Measurements from ENCODE around the gene LRCH1. TPM values are rescaled to one million over a fixed set of nuclear protein-coding genes. Genes with fewer than 3 reads are reported as not detected.

The LRCH1 gene
- total RNA-seq, 1 experiment from 2014 or later = 11.7 TPM

DNA sequence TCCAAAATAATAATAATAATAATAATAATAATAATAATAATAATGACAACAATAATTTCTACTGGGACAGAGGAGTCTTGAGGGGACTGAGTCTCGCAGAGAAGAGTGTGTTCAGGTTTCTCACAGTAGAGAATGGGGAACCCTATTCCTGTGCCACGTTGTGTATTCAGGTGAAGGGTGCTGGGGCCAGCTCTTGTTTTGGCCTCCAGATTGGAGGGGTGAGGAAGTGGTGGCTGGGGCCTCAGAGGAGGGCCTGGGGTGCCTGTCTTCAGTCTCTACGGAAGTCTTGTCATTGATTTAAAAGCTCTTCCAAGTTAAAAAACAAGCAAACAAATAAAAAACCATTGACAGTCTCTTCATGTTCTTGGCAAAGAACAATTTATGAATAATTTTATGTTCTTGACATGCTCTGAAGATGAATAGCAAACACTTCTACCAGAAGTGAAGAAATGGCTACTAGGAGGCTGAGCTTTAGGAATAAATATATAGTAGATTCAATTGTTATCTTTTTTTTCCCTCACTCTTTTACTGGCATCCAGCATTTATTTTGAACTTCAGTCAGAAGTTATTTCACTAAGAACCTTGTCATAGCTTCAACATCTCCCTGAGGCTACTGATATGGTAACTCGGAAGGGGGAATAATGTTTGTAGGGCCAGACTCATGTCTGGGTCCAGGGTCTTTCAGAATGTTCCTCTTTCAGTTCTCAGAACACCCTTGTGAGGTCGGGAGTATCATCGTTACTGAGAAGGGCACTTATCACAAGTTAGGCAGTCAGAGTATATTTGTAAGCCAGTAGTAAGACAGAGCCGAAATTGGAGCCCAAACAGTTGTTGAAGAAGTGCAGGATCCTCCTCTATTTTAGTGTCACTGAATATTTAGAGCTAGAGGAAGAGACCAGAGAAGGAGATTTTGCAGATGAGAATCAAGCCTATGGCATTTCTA lies 13.1 kb downstream of the LRCH1 start:
- H3K4me1 Mint-ChIP-seq (ENCODE audit: low read depth, unreplicated experiment) = no peaks in the 10 kb centered on the region
- no peaks in the 10 kb centered on the region for H3K36me3 Mint-ChIP-seq (ENCODE audit: insufficient read depth, unreplicated experiment)
- no peaks in the 10 kb centered on the region for H3K9me3 Mint-ChIP-seq (ENCODE audit: low read depth, unreplicated experiment)
- no peak for TF ChIP-seq CTCF (IDR thresholded peaks at IDR 0.05; ENCODE audit: unreplicated experiment)
- CTCF ChIA-PET = no interaction called here
- H3K4me3 Mint-ChIP-seq (ENCODE audit: low read depth, unreplicated experiment) = no peak overlapping the region
- H3K27ac Mint-ChIP-seq (ENCODE audit: unreplicated experiment) = no peak overlapping the region
- no peak for DNase-seq
- intact Hi-C loops (cut with micrococcal nuclease; ENCODE audit: unreplicated experiment) = no loop called here
- no peaks in the 10 kb centered on the region for H3K27me3 Mint-ChIP-seq (ENCODE audit: unreplicated experiment)
- BruUV-seq (replicated peaks) = no TSS peak

DNA sequence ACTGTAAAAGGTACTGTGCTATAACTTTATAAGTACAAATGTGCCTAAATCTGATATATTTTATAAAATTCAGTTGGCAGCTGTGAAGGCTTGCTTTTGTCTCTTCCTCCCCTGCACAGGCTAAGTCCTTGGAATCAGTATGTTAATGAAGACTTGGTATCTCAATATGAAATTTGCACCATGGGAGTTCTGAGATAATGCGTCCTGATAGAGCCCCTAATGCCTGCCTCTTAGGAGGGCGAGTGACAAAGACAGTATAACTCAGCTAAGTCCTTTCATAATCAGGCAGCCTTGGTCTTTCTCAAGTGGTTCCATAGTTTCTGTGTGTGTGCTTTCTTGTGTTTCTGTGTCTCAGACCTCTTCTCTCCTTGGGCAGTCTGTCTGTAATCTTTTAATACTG lies 14.7 kb downstream of the LRCH1 start:
- no TSS peak for BruUV-seq (replicated peaks)
- no peaks in the 10 kb centered on the region for H3K9me3 Mint-ChIP-seq (ENCODE audit: low read depth, unreplicated experiment)
- H3K27ac Mint-ChIP-seq (ENCODE audit: unreplicated experiment) = no peak overlapping the region
- intact Hi-C loops (cut with micrococcal nuclease; ENCODE audit: unreplicated experiment) = no loop called here
- H3K4me1 Mint-ChIP-seq (ENCODE audit: low read depth, unreplicated experiment) = no peaks in the 10 kb centered on the region
- no peak overlapping the region for H3K4me3 Mint-ChIP-seq (ENCODE audit: low read depth, unreplicated experiment)
- CTCF ChIA-PET = no interaction called here
- no peaks in the 10 kb centered on the region for H3K27me3 Mint-ChIP-seq (ENCODE audit: unreplicated experiment)
- no peak for DNase-seq
- H3K36me3 Mint-ChIP-seq (ENCODE audit: insufficient read depth, unreplicated experiment) = no peaks in the 10 kb centered on the region
- TF ChIP-seq CTCF (IDR thresholded peaks at IDR 0.05; ENCODE audit: unreplicated experiment) = no peak

DNA sequence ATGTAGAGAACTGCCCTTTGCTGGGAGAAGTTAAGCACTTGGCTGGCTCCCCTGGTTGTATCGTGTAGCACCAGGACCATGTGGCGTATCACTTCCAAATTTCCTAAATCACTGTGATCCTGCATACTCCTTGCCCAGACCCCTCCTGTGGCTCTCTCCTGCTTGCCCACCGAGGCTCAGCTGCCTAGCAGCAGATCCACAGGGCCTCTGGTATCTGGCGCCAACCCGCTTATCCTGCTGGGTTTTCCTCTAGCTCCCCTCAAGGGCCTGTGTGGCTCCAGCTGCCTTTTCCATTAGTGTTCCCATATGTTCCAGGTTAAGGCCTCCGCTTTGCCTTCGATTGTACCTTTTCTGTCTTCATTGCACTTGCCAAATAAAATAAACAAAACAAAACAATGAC lies 16.5 kb downstream of the LRCH1 start:
- intact Hi-C loops (cut with micrococcal nuclease; ENCODE audit: unreplicated experiment) = no loop called here
- BruUV-seq (replicated peaks) = no TSS peak
- Mint-ChIP-seq H3K9me3 (ENCODE audit: low read depth, unreplicated experiment) (no peaks in the 10 kb centered on the region), H3K27me3 (ENCODE audit: unreplicated experiment) (no peaks in the 10 kb centered on the region), H3K36me3 (ENCODE audit: insufficient read depth, unreplicated experiment) (no peaks in the 10 kb centered on the region), H3K4me1 (ENCODE audit: low read depth, unreplicated experiment) (no peaks in the 10 kb centered on the region), H3K4me3 (ENCODE audit: low read depth, unreplicated experiment) (no peak overlapping the region), H3K27ac (ENCODE audit: unreplicated experiment) (no peak overlapping the region)
- TF ChIP-seq CTCF (IDR thresholded peaks at IDR 0.05; ENCODE audit: unreplicated experiment) = no peak
- no peak for DNase-seq
- CTCF ChIA-PET = no interaction called here

GRCh38 chr13:46570273-46570672 lies 17.3 kb downstream of the LRCH1 start:
- Mint-ChIP-seq H3K36me3 (ENCODE audit: insufficient read depth, unreplicated experiment) (no peaks in the 10 kb centered on the region), H3K27ac (ENCODE audit: unreplicated experiment) (no peak overlapping the region), H3K4me3 (ENCODE audit: low read depth, unreplicated experiment) (no peak overlapping the region), H3K4me1 (ENCODE audit: low read depth, unreplicated experiment) (no peaks in the 10 kb centered on the region), H3K9me3 (ENCODE audit: low read depth, unreplicated experiment) (no peaks in the 10 kb centered on the region), H3K27me3 (ENCODE audit: unreplicated experiment) (no peaks in the 10 kb centered on the region)
- intact Hi-C loops (cut with micrococcal nuclease; ENCODE audit: unreplicated experiment) = no loop called here
- no TSS peak for BruUV-seq (replicated peaks)
- TF ChIP-seq CTCF (IDR thresholded peaks at IDR 0.05; ENCODE audit: unreplicated experiment) = no peak
- CTCF ChIA-PET = interaction anchor here (0.6 kb wide), 1 partner anchor 65 kb away, joined by 8 read pairs; no protein-coding TSS in a partner anchor
- no peak for DNase-seq
